ENCODE results near the gene IPO8. TPM values are rescaled to one million over a fixed set of nuclear protein-coding genes. Genes with fewer than 3 reads are reported as not detected.
"Not testable (repeated sequence)": the region's sequence is repeated elsewhere in the genome, so short reads cannot be mapped to it uniquely, and the experiment has no call there.

The IPO8 gene
- total RNA-seq, 1 experiment from 2014 or later: 12.3 TPM

- no peak for DNase-seq (ENCODE audit: extremely low read depth, low read depth)
Observed at GRCh38 chr12:30691122-30691879, 4.4 kb downstream of the IPO8 start.

DNA sequence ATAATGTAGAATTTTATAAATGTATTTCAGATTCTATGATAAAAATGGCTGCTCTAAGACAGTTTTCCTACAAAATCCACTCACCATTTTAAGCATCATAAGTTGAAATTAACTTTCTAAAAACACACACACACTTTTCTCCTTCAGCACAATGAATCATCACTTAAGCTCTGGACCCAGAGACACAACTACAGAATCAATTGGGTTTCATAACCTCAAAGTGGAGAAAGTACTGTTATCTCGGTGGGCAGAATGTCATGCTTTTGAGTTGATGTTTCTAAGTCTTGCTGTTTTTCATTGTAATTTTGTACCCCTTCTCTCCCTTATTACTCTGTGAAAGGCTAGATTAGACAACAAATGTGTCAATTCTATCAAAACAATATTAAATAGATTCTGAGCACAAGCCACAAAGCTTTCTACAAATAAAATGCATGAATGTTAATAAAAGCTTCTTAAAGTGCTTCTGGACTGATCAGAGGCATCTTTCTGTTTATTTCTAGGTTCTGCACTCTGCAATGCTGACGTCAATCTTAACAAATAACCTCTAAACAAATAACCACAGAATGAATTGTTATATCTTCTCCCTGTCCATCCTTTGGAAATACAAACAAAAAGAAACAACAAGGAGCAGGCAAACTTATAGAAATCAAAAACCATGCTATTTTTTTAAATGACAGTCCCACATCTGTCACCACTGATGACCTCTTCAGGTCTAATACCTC is 8.2 kb downstream of the IPO8 start:
- DNase-seq (ENCODE audit: extremely low read depth, low read depth): no peak

GRCh38 chr12:30679241-30679640 is 16.4 kb downstream of the IPO8 start:
- no peak for DNase-seq (ENCODE audit: extremely low read depth, low read depth)

DNA sequence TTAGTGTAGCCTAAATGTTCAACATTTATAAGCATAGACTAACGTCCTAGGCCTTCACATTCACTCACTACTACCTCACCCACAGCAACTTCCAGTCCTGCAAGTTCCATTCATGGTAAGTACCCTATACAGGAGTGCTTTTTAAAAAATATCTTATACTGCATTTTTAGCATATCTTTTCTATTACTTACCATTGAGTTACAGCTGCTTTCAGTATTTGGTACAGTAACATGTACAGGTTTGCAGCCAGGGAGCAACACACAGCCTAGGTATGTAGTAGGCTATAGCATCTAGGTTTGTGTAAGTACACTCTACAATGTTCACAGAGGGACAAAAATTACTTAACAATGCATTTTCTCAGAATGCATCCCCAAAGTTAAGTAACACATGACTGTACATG is 17.4 kb downstream of the IPO8 start:
- no peak for DNase-seq (ENCODE audit: extremely low read depth, low read depth)

- no peak for DNase-seq (ENCODE audit: extremely low read depth, low read depth)
Observed at GRCh38 chr12:30661210-30661609, 34.5 kb downstream of the IPO8 start.

DNA sequence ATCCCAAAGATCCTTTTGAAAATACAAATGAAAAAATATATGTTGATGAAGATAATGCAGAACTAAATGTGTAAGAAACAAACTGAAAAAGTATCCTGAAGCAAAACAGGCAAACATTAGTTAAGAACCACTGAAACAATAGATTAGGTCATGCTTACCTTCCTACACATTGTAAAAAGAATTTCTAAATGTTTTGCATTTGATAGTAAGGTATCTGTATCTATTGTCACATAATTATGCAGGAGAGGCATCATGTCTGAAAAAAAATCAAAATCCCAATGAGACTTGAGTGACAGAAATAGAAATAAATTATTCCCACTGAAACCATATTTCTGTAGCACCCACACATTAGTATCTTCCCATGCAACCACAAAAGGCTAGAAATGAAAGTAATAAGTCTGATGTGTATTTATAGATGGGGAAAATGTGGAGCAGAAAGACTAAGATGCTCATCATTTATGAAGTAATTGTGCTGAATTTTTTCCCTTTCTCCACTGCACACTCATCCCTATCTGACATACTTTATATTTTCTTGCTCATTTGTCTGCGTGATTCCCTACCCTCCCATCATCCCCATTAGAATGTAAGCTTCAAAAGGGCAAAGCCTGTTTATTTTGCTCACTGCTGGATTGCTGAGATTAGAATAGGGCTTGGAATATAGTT is 43.5 kb downstream of the IPO8 start:
- no peak for DNase-seq (ENCODE audit: extremely low read depth, low read depth)

- DNase-seq (ENCODE audit: extremely low read depth, low read depth): no peak
Observed at GRCh38 chr12:30646821-30647220, 48.8 kb downstream of the IPO8 start.

DNA sequence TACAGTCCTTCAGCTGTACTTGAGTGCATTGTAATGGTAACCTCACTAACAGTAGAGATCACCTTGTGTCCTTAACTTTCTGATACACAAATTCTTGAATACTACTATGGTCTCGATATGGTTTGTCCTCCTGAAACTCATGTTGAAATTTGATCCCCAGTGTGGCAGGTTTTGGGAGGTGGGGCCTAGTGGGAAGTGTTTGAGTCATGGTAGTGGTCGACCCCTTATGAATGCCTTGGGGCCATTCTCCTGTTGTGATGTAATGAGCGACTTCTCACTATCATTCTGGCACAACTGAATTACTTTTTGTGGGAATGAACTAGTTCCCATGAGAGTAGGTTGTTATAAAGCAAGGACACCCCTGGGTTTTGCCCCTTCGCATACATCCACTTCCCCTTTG is 52.3 kb downstream of the IPO8 start:
- no peak for DNase-seq (ENCODE audit: extremely low read depth, low read depth)

DNA sequence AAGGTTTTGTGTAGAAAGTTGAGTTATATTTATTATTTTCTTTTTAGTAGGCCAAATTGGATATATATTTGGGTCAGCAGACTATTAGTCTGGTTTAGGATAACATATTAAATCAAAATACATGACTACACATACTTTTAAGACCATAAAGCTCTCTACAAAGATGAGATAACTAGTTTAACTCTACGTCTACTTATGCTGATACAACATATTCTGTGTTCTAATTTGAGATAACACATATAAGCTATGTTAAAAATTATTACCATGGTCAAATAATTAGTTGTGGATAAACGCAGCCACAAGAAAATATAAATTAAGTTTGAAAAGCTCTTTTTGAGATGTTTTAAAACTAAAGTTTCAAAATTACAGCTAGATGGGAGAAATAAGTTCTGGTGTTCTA is 55.3 kb downstream of the IPO8 start:
- no peak for DNase-seq (ENCODE audit: extremely low read depth, low read depth)

GRCh38 chr12:30635385-30635784 is 60.3 kb downstream of the IPO8 start:
- no peak for DNase-seq (ENCODE audit: extremely low read depth, low read depth)

DNA sequence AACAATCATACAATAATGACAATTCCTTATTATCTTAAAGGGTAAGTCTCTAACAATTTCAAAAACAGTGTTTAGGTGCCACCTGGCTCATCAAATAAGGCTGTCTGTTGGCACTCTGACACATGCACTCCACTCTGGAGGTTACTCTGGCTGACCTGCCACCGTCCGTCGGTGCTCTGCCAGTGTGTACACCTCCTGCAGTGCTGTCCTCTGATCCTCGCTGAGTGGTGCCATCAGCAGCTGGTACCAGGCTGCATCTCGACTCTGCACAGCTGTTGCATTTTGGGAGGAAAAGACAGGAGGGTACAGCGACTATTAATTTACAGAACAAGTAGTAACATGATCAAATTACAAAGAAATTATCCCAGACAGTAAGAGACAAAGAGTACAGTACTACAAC is 63.9 kb downstream of the IPO8 start:
- no peak for DNase-seq (ENCODE audit: extremely low read depth, low read depth)

DNA sequence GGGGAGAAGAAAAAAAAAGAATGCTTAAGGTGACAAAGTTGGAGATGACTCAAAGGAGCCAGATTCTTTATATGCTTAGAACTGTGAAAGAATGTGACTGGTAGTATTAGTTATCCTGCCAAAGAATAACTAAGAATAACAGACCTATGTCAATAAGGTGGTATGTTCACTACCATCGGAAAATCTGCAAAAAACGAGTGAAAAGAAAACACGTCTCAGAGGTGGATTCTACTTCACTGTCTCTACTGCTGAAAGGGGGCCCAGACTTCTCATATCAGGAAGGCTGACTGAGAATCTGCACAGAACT is 64.7 kb downstream of the IPO8 start:
- no peak for DNase-seq (ENCODE audit: extremely low read depth, low read depth)

- DNase-seq (ENCODE audit: extremely low read depth, low read depth): no peak
Observed at GRCh38 chr12:30630076-30630978, 65.3 kb downstream of the IPO8 start.

- DNase-seq (ENCODE audit: extremely low read depth, low read depth): no peak
Observed at GRCh38 chr12:30626847-30627246, 68.8 kb downstream of the IPO8 start.

DNA sequence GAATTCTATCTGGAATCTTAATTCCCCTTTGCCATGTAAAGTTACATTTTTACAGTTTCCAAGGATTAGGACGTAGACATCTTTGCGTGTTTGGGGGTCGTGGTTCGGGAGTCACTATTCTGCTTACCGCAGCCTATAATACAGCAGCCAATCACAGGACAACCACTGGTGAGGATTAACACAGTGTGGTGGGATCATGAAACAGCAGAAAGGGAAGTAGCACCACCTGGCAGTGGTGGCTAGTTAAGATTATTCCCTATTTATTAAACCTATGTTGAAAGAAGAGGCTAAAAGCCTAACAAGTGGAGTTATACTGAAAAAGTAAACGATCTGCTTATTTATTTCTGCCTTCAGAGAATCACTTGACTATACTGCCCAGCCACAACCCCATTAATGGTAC is 71.7 kb downstream of the IPO8 start:
- no peak for DNase-seq (ENCODE audit: extremely low read depth, low read depth)

DNA sequence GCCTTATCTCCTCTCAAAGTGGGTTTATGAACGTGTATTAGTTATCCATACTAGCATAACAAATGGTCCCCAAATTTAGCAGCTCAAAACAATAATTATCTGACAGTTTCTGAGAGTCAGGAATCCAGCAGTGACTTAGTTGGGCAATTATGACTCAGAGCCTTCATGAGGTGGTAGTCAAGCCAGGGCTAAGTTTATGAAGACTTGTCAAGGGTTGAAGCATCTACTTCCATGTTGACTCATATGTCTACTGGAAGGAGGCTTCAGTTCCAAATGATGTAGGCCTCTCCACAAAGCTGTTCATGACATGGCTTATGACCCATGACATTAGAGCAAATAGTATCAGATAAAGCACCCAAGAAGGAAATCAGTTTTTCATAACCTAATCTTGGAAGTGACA is 73.2 kb downstream of the IPO8 start:
- no peak for DNase-seq (ENCODE audit: extremely low read depth, low read depth)

GRCh38 chr12:30621663-30622241 is 73.9 kb downstream of the IPO8 start:
- DNase-seq (ENCODE audit: extremely low read depth, low read depth): not testable (repeated sequence)

- DNase-seq (ENCODE audit: extremely low read depth, low read depth): no peak
Observed at GRCh38 chr12:30617346-30618016, 78.2 kb downstream of the IPO8 start.

GRCh38 chr12:30614031-30614430 is 81.6 kb downstream of the IPO8 start:
- no peak for DNase-seq (ENCODE audit: extremely low read depth, low read depth)

Data from NCI-H460 (cell line).